ENCODE measurements around the gene COL6A2. TPM values are rescaled to one million over a fixed set of nuclear protein-coding genes. Genes with fewer than 3 reads are reported as not detected.
A peak's percentile ranks its signal among the peaks of the same experiment; 100 is the strongest.

The COL6A2 gene
- total and polyA plus RNA-seq, 10 donors, result 101 to 259 (median 192) TPM

DNA sequence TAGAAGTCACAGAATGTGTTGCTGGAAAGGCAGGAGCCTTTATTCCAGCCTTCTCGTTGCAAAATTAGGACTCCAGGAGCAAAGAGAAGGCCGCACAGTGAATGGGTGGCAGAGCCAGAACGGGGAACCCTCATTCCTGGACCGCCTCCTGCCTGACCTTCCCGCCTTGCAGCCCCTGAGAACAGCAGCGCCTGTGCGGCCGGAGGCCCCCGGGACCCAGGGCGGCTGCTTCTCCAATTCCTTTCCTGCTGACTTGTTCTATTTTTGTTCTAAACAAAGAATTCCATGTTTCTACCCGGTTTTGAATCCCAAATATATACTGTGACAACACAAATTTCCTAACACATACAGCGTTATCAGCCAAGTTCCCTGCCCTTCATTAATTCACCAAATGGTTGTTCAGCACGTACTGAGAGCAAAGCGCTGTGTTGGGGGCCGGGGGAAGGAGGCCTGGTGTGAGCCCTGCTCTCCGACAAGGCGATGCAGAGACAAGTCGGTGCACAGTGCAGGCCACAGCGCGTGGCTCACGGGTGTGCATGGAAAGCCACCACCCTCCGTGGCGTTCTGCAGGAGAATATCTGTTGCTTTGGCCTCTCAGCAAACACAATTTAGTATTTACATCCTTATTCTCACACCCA, 31.9 kb upstream of the COL6A2 start:
- H3K4me3 ChIP-seq, result no peak overlapping the region
- 51 to 55% (median 51%) methylated on average over 23 of the region's 23 CpGs for WGBS, 5 donors
- peaks cover 0 to 61% (median 0%) of the 10 kb centered on the region in 7 donors for H3K27me3 ChIP-seq (replicated peaks in 1 of 7)
- H3K9me3 ChIP-seq, result peaks cover 0 to 24% (median 5%) of the 10 kb centered on the region in 8 donors
- H3K27ac ChIP-seq, result peak overlapping the region in 4 of 8 donors; percentile 33 to 45 (median 42)
- intact Hi-C loops (cut with DNase I; ENCODE audit: low total_unique reads), result no loop called here
- TF ChIP-seq CTCF (IDR thresholded peaks at IDR 0.05 in 8 of 11, conservative IDR thresholded peaks at IDR 0.05 in 3 of 11) (no peak), POLR2AphosphoS5 (IDR thresholded peaks at IDR 0.05) (no peak), POLR2A (IDR thresholded peaks at IDR 0.05) (no peak)
- H3K4me1 ChIP-seq, result peaks cover 5 to 24% (median 13%) of the 10 kb centered on the region in 6 donors
- no peak for DNase-seq
- H3K36me3 ChIP-seq, result no peaks in the 10 kb centered on the region

DNA sequence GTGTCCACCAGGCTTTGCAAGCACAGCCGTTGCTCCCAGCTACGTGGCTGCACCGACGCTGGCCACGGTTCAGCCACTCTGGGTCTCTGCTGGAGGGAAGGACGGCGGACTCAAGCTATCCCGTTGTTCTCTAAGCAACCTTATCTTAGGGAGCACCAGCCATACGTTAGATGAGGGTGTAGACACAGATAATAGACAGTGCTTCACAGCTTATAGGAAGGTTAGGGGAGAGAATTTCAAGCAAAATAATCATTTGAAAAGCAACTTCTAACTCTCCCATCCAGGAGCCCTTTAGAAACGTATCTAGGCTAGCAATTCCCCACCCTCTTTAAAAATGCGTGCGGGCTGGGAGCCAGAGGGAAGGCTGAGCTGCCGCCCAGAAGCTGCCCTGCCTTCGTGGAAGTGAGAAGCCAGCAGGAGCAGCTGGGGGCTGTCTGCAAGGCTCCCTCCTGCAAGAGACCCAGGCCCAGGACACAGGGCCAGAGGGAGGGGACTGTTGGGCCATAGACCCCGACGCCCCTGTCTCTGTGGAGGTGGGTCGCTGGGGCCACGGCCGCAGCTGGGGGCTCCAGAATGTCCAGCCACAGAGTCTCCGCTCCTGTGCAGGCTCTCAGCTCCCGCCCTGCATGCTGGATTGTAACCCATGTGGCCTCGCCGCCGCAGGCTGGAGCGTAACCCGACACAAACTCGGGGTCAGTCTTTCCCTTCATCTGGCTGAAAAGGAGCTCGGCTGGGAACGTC, 31.2 kb upstream of the COL6A2 start:
- no peak for DNase-seq
- H3K4me1 ChIP-seq, result peaks cover 5 to 24% (median 13%) of the 10 kb centered on the region in 6 donors
- WGBS, 5 donors, result 62 to 86% (median 79%) methylated on average over 22 to 29 of the region's 29 CpGs
- peaks cover 0 to 17% (median 3%) of the 10 kb centered on the region in 8 donors for H3K9me3 ChIP-seq
- H3K27me3 ChIP-seq (replicated peaks in 1 of 7), result peaks cover 0 to 54% (median 0%) of the 10 kb centered on the region in 7 donors
- intact Hi-C loops (cut with DNase I; ENCODE audit: low total_unique reads), result no loop called here
- TF ChIP-seq POLR2AphosphoS5 (IDR thresholded peaks at IDR 0.05), result peak in 1 of 3 donors; percentile 11
- TF ChIP-seq CTCF (IDR thresholded peaks at IDR 0.05 in 8 of 11, conservative IDR thresholded peaks at IDR 0.05 in 3 of 11), result no peak
- TF ChIP-seq POLR2A (IDR thresholded peaks at IDR 0.05), result no peak
- H3K27ac ChIP-seq, result peak overlapping the region in 5 of 8 donors; percentile 5 to 54 (median 33)
- no peak overlapping the region for H3K4me3 ChIP-seq
- H3K36me3 ChIP-seq, result no peaks in the 10 kb centered on the region

DNA sequence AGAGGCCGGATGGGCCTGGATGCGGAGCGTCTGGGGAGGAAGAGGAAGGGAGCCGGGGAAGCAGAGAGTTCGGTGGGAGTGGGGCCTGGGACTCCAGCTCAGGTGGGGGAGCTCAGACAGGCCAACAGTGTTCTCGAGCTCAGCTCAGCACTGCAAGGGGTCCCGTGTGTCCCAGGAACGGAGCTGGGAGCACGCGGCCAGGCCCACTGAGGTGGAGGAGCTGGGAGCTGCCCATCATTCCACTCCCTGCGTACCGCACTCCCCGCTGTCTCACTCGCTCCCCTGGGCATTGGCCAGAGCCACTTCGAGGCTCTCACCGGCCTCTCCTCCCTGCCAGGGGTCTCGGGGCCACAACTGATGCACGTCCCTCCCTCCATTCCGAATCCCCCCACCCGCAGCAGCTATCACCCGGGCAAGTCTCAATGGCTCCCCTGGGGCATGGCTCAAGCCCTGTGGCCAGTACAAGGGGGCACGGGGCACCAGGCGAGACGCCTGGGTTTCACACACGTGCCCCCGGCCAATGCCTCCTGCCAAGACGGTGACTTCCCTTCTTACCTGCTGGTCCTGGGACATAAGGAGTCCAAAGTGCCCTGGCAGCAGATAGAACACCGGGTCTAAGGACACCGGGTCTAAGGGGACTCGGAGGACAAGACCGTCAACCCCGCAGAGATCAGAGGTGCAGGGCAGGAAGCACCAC, 30.3 kb upstream of the COL6A2 start:
- TF ChIP-seq POLR2AphosphoS5 (IDR thresholded peaks at IDR 0.05) (no peak), CTCF (IDR thresholded peaks at IDR 0.05 in 8 of 11, conservative IDR thresholded peaks at IDR 0.05 in 3 of 11) (no peak), POLR2A (IDR thresholded peaks at IDR 0.05) (no peak)
- peaks cover 0 to 45% (median 0%) of the 10 kb centered on the region in 7 donors for H3K27me3 ChIP-seq (replicated peaks in 1 of 7)
- peaks cover 5 to 24% (median 13%) of the 10 kb centered on the region in 6 donors for H3K4me1 ChIP-seq
- WGBS, 5 donors, result 81 to 88% (median 87%) methylated on average over 28 to 32 of the region's 32 CpGs
- H3K4me3 ChIP-seq, result no peak overlapping the region
- intact Hi-C loops (cut with DNase I; ENCODE audit: low total_unique reads), result no loop called here
- no peak for DNase-seq
- H3K36me3 ChIP-seq, result no peaks in the 10 kb centered on the region
- H3K27ac ChIP-seq, result peak overlapping the region in 5 of 8 donors; percentile 5 to 35 (median 19)
- H3K9me3 ChIP-seq, result peaks cover 0 to 8% (median 3%) of the 10 kb centered on the region in 8 donors

Data from spleen (tissue), 11 donors.